Activated CD4-positive, CD25-positive, alpha-beta regulatory T cell treated with anti-CD3 and anti-CD28 coated beads, Interleukin-2, amount 50 U/mL, for 72 hours (primary cell): ENCODE data around the gene NACAD.

ENCODE experiments used
- DNase-seq: peaks from one replicate; pipeline ENCODE4 v3.0.0; 2021

The NACAD gene

GRCh38 chr7:45087301-45088145 is 1.2 kb downstream of the NACAD start:
- DNase-seq = no peak

GRCh38 chr7:45086331-45087065 is 2.3 kb downstream of the NACAD start:
- DNase-seq = no peak

GRCh38 chr7:45085619-45086200 is 3.1 kb downstream of the NACAD start:
- DNase-seq = no peak

GRCh38 chr7:45084901-45085618 is 3.7 kb downstream of the NACAD start:
- DNase-seq = no peak

- DNase-seq = no peak
Measured at GRCh38 chr7:45084336-45084735, 4.4 kb downstream of the NACAD start.

- no peak for DNase-seq
Measured at GRCh38 chr7:45082831-45083331, 5.9 kb downstream of the NACAD start.

GRCh38 chr7:45082031-45082830 is 6.5 kb downstream of the NACAD start:
- no peak for DNase-seq

GRCh38 chr7:45081670-45081974 is 7.1 kb downstream of the NACAD start:
- no peak for DNase-seq

GRCh38 chr7:45080958-45081669 is 7.7 kb downstream of the NACAD start:
- no peak for DNase-seq

- peak; percentile 29 for DNase-seq
Measured at GRCh38 chr7:45080265-45080957, 8.4 kb downstream of the NACAD start.

- no peak for DNase-seq
Measured at GRCh38 chr7:45078125-45078681, 10.6 kb downstream of the NACAD start.

GRCh38 chr7:45077579-45077978 is 11.2 kb downstream of the NACAD start:
- no peak for DNase-seq

GRCh38 chr7:45076946-45077345 is 11.8 kb downstream of the NACAD start:
- no peak for DNase-seq

- no peak for DNase-seq
Measured at GRCh38 chr7:45075871-45076796, 12.6 kb downstream of the NACAD start.

GRCh38 chr7:45075355-45075644 is 13.5 kb downstream of the NACAD start:
- DNase-seq = no peak

- DNase-seq = peak; percentile 16
Measured at GRCh38 chr7:45074528-45075354, 14.0 kb downstream of the NACAD start.

- peak; percentile 20 for DNase-seq
Measured at GRCh38 chr7:45073786-45074527, 14.8 kb downstream of the NACAD start.
